GM21528 (cell line): ENCODE measurements around the gene CPXM1.
"Not testable (repeated sequence)": the region's sequence is repeated elsewhere in the genome, so short reads cannot be mapped to it uniquely, and the experiment has no call there.

ENCODE experiments used
- ATAC-seq: cut with Tn5 transposase; IDR thresholded peaks from one replicate; pipeline ENCODE4 v1.9.1; 2021; ENCODE audit warnings: mild to moderate bottlenecking, moderate library complexity; ENCODE audit not compliant: unreplicated experiment, low FRiP score

CPXM1 gene

DNA sequence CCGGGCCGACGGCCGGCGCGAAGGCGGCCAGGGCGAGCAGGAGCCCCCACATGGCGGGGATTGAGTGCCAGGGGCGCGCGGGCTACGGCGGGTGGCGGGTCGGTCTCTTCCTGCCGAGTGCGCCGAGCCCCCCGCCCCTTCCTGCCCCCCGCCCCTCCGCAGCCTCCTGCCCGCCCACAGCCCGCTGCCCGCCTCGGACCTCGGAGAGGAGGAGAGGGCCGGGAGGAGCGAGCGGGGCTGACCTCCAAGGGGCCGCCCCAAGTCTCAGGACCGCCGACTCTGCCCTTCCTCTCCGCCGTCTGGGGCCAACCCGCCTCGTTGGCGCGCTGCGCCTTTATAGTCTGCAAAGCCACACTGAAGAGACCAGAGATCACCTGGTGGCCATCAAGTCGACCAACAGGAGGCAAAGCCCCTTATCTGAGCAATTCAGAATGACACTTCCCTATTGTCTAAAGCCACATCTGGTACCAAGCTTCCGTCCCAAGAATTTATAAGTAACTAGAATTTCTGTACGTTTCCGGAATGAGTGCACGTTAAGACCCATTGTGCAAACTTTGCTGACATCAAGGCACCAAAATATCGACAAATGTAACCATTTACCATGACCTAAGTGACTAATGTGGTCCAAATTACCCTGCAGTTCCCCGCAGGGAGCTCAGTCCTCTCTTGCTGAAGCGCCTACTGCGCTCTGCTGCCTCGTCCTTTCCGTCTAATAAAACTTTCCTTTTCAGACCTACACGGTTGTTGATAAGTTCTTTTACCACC lies at the start of gene CPXM1:
Gene CPXM1 (minus strand): TSS at position 107 of the 765 bp plus-strand sequence. CDS start 55 bp downstream, at position 52.
- peak; percentile 57 for ATAC-seq

DNA sequence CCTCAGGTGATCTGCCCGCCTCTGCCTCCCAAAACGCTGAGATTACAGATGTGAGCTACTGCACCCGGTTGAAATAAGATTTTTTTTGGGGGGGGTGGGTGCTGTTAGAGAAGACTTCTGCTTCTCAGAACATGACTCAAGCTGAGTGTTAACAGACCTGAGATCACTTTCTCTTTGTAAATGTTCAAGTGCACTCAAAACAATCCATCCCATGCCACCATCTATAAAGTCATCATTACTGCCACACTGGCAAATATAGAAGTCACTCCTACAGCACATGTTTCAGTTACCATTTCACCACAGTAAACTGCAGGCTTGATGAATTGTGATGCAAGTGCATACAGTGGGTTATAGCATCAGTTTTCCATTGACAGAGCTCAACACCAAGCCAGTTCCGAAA lies 49.1 kb upstream of the CPXM1 start:
- ATAC-seq: no peak

DNA sequence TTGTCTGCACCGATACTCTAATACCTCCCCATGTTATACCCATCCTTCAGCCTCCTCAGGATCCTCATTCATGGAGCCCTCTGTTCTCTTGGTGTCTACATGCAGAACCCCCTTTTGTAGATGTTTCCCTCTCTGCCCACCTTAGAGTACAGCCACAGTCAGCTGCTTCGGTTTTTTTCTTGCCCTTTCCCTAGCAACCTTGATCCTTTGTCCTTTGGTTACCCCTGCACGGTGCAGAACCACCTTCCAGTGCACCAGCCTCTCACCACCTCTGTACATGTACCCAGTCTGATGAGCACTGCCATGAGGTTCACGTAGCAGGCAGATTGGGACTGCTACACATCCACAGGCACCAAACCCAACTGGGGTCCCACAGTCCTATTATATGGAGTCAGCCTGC lies 47.4 kb upstream of the CPXM1 start:
- no peak for ATAC-seq

DNA sequence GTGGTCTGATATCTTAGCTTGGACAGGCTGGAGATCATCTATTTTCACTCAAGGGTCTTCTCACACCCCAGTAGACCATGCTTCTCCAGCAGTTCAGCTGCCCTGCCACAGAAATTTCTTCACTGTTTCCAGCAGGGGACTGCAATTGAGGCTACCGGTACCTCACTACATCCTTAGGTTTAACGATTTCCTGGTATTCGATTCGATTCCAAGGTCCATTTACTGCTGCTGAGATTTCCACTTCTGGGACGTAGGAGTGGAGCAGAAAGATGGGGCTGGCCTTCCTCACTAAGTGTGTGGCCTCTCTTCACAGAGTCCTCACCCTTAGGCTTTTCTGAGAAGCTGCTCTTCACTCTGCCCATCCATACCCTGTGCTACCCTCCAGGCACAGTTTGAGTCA lies 46.3 kb upstream of the CPXM1 start:
- ATAC-seq: no peak

DNA sequence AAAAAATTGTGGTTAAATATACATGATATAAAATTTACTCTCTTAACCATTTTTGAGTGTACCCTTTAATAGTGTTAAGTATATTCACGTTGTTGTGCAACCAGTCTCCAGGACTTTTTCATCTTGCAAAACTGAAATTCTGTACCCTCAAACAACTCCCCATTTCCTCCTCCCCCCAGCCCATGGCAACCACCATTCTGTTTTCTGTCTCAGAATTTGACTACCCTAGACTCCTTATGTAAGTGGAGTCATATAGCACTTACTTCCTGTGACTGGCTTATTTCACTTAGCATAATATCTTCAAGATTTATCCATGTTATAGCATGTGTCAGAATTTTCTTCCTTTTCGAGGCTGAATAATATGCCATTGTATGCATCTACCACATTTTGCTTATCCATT lies 45.2 kb upstream of the CPXM1 start:
- no peak for ATAC-seq

DNA sequence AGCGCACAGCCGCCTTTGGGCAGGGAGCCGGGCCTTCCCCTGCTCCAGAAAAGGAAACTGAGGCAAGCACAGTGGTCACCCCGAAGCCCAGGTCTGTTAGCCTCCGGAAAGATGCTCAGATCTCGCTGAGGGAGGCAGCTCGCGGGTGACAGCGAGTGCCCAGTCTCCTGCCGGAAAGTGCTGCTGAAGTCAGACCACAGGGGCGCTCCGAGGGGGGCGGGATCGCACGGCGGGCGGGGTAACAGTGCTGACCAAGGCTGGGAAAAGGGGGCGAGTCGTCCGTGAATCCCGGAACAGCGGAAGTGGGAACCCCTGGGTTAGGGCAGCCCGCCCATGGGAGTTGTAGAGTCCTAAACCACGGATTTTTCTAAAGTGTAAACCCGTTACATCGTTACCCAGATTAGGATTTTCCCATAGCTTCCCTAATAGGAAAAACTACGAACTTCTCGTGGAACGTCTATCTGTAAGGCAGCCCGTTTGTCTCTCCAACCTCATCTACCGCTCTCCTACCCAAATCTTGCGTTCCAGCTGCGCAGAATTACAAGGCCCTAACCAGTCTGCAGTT lies 40.6 kb upstream of the CPXM1 start:
- ATAC-seq: peak; percentile 49

DNA sequence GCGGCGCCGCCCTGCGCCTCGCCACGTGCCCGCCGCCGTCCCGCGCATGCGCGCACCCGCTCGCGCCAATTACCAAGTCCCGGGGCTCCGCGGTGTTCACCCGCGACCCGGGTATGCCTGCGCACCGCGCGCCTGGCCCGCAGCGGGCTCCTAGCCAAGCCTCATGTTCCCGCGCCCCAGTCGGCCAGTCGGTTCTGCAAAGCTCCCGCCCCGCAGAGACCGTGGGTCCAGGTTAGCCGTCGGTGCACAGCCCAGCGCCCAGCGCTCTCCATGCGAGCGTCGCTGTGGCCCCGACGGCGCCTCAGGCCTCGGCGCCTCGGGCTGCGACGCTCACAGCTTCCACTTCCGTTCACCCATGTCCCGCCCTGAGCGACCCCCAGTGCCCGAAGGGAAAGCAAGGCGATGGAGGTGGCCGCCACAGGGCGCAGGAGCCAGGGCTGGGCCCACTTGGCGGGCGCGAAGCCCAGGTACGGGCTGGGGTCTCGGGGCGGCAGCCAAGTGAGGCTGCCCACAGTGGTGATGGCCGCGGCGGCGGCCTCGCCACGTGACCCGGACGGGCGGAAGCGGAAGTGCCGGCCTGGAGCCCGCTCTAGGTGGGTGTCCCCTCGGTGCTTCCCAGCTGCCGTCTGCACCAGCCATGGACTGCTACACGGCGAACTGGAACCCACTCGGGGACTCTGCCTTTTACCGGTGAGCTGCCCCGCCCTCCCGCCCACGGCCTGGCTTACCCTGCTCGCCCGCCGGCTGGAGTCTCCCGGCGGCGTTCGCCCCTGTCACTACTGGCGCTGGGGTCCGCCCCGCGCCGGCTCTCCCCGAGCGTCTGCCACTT lies 39.9 kb upstream of the CPXM1 start, which contains the start of the genes PCED1A and VPS16:
Gene PCED1A (minus strand): TSS at position 518 of the 829 bp plus-strand sequence. CDS start 743 bp downstream, outside the sequence.
Gene VPS16 (plus strand): TSS at position 608 of the 829 bp plus-strand sequence. CDS start 30 bp downstream, at position 638.
- ATAC-seq: peak; percentile 97

DNA sequence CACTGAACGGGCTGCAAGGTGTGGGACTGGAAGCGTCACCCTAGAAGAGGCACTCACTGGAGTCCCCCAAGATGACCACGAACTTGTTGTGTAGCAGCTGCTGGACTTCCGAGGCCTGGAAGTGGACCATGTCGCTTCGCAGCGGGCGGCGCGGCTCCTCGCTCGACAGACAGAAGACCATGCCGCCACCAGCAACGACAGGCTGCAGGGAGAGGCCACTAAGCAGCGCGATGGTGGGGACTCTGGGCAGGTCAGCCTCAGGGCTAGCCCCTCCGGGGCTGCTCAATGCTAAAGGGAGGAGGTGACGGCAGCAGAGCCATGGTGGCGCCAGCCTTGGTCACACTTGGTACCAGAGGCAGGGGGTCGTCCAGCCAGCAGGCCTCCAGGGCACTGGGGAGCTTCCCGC lies 39.3 kb upstream of the CPXM1 start:
- ATAC-seq: no peak

DNA sequence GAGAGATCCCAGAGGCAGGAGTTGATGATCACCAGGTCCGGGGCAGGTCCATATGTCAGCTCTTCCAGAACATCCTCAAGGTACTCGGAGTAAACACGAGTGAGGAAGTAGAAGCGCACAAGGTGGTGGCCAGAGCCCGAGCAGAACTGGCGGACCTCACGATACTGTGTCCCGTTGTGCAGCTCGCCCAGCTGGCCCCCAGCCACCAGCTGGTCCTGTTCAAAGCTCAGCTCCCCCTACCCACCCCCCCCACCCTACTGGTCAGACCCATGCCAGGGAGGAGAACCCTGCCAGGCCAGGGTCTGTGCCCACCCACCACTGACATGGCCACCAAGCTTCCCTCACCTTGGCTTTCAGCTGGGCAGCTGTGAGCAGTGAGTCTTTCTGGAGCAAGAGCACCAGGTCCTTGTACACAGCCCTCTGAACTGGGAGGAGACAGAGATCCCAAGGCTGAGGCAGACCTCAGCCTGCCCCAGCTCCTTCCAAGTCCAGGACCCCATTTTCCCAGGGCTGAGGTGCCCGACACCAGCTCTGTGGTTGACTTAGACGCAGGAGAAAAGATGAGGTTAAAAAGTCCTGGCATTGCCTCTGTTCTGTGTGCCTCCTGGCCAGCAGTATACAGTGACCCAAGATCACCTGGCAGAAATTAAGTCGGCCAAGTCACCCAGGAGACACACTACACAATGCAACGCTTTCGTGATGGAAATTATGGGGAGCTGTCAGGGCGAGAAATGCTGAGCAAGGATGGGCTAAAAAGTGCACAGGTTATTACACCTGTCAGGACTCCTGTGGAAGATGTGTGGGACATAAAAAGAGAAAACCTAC lies 38.6 kb upstream of the CPXM1 start:
- ATAC-seq: no peak

DNA sequence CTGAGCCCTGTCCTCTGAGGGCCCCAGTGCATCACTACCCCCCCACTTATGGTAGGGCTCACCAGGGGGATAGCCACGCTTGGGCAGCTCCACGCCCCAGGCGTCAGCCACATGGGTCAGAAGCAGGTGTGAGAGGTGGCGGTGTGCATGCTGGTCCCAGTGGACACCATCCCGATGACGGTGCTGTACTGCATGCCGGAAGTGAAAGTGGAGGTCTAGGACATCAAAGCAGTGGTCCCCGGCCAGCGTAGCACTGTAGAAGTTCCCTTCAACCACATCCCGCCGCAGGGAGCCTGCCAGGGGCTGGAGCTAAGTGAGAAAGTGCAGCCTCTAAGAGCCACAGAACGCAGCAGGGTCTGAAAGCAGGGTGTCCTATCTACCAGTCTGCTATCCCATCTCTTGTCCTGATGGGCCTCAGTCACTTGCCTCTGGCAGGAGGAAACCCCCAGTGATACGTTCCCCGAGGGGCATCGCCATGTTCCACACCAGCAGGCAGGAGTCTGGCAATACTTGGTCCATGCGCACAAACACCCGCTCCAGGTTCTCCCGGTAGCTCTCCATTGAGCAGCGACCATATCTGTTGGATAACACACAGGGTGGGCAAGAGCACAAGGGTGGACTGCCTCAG lies 37.9 kb upstream of the CPXM1 start:
- ATAC-seq: no peak

DNA sequence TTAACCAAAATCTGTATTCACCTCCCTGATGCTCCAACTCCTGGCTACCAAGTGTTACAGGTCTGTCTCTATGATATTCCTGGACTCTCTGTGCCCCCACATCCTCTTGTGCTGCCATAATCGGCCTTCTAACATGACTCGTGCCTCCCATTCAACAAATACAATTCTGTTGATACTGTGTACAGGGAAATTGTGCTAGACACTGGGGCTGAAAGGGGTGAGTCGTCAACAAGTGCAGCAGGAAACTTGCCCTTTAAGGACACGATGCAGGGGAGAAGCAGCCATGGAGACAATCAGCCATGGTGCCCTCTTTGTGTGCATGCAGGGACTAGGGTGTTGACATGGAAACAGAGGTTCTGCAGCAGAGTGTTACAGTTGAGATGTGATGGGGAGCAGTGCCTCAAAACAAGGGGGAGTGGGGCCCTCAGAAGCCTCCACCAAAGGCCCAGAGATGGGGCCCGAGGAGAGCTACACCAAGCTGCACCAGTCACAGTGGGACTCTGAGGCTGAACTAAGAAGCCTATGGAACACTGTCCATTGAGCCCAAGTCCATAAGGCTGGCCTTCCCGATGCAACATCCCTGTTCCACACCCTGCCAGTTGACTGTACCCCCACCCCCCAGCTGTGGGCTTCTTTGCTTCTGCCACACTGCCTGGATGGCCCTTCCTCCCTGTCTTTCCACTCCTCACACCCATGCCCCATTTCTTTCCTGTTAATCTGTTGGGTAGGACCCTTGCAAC lies 37.0 kb upstream of the CPXM1 start:
- no peak for ATAC-seq

DNA sequence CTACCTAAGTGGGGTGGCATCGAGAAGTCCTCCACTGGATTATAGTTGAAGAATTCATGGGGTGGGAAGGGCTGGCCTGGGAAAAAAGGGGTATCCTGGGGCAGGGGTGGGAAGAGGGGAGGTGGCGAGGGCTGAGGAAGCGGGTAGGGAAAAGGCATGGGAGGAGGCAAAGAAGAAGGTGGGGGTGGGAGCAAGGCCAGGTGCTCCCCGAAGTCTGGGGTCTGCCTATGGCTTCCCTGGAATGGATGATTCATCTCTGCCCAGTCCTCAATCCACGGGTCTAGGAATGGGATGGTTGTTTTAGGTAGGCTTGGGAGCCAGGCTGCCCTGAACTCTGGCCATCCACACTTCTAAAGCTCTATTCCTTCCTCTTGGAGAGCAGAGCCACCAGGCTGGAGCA lies 35.6 kb upstream of the CPXM1 start:
- no peak for ATAC-seq

DNA sequence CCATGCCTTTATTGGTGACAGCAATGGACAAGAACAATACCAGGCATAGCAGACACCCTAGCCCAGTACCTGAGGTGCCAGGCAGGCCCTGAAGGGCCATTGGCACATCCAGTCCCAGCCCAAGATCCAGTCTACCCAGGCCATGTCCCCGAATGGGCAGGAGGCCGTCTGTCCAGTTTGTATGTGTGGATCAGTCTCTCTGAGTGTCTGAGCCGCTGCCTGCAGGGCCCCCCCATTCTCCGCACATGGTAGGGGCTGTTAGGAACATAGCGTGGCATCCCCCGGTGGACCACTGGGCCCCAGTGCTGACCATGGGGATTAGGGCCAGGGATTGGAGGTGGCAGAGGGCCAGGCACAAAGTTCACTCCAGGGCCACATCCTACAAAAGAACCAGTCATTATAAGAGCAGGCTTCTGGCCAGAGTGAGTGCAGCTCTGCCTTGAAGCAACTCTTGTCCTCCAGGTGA lies 34.9 kb upstream of the CPXM1 start:
- ATAC-seq: no peak

DNA sequence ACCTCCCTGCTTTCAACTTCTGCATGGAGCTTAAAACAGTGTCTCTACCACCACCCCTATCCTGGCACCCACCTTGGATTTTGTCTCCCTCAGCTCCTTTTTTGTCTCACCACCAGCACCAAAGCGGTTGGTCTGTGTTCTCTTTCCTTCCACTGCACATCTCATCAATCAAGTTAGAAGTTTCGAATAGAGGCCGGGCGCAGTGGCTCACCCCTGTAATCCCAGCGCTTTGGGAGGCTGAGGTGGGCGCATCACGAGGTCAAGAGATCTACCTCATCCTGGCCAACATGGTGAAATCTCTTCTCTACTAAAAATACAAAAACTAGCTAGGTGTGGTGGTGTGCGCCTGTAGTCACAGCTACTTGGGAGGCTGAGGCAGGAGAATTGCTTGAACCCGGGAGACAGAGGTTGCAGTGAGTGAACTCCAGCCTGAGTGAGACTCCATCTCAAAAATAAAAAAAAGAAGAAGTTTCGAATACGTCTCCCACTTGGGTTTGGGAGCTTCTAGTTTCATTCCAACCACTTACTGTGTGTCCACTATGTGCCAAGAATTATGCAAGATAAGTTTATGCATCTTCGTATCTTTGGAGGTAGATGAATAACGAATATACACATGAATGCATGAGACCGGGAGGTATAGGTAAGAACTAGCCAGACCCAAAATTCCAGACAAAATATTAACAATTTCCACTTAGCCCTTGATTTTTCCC lies 34.1 kb upstream of the CPXM1 start:
- ATAC-seq: no peak

DNA sequence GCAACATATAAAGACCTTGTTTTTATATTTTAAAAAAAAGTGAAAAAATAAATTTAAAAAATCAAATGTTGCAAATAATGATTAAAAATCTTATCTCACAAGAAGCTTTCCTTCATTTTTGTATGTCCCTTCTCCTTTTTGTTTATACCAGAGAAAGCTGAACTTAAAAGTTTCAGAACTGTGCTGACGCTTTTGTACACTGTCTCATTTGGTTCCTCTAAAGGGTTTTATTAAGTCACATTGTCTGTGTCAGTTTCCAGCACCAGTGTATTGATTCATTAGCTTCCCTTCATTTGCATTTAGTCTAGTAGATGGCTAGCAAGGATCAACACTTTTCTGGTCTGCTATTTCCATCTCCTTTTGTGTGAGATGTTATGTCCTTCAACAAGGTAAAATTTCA lies 33.3 kb upstream of the CPXM1 start:
- no peak for ATAC-seq

DNA sequence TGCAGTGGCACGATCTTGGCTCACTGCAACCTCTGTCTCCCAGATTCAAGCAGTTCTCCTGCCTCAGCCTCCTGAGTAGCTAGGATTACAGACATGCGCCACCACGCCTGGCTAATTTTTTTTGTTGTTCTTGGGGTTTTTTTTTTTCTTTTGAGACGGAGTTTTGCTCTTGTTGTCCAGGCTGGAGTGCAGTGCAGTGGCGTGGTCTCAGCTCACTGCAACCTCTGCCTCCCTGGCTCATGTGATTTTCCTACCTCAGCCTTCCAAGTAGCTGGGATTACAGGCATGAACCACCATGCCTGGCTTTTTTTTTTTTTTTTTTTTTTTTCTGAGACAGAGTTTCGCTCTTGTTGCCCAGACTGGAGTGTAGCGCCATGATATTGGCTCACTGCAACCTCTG lies 30.8 kb upstream of the CPXM1 start:
- not testable (repeated sequence) for ATAC-seq

DNA sequence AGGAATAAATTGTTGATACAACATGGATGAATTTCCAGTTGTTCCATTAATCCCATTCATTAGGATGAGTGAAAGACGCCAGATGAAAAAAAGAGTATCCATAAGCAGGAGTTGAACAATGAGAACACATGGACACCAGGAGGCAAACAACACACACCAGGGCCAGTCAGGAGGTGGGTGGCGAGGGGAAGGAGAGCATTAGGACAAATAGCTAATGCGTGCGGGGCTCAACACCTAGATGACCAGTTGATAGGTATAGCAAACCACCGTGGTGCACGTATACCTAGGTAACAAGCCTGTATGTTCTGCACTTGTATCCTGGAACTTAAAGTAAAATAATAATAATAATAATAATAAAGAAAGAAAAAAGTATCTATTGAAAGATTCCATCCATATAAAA lies 28.9 kb upstream of the CPXM1 start:
- no peak for ATAC-seq

DNA sequence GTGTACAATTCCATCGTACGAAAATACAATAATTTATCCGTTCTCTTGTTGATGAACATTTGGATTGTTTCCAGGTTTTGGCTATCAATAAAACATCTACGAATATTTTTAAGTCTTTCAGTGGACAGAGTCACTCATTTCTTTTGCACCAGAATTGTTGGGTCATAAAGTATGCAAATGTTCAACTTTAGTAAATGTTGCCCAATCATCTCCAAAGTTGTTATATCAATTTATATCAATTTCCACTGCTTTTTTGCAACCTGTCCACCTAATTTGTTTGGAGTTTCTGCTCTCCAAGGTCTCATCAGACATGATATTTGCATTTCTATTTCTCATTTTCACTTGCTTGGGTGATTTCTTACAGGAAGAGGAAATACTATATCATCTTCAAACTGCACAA lies 26.2 kb upstream of the CPXM1 start:
- ATAC-seq: no peak

DNA sequence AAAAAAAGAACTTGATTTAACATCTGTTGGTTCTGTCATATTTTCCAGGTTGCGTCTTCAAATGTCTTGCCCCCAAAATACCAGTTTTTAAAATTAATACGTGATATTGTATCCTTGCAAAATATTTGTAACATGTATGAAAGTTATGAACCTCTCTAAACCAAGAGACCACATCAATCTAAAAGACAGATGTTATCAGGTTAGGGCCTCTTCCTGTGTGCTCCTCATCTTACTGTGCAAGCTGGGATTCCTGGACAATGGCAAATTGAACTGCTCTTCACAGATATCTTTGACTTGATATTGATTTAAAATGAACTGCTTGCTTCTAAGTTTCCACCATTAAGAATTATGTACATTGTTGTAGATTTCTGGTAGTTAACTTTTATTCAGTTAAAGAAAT lies 25.3 kb upstream of the CPXM1 start:
- ATAC-seq: no peak
